ENCODE measurements around the gene NKX2-8. TPM values are rescaled to one million over a fixed set of nuclear protein-coding genes. Genes with fewer than 3 reads are reported as not detected.
A peak's percentile ranks its signal among the peaks of the same experiment; 100 is the strongest.

Gene NKX2-8
- total RNA-seq, 1 donor from 2014 or later: not detected

GRCh38 chr14:36604757-36605505 lies 22.5 kb upstream of the NKX2-8 start:
- peak; percentile 83 for DNase-seq (ENCODE audit: low spot score)
- peak; percentile 25 for TF ChIP-seq EZH2phosphoT487 (IDR thresholded peaks at IDR 0.05)
- peak; percentile 88 for TF ChIP-seq CTCF (IDR thresholded peaks at IDR 0.05)
- peak; percentile 17 for TF ChIP-seq EZH2 (IDR thresholded peaks at IDR 0.05)
- Histone ChIP-seq H3K79me2 (ENCODE audit: low read depth) (no peaks in the 10 kb centered on the region), H4K20me1 (ENCODE audit: low read depth) (peaks cover 7% of the 10 kb centered on the region), H3K27ac (no peak overlapping the region), H3F3A (ENCODE audit: low read depth) (peaks cover 18% of the 10 kb centered on the region), H3K27me3 (peaks cover 58% of the 10 kb centered on the region), H3K4me1 (peaks cover 19% of the 10 kb centered on the region), H3K4me3 (no peak overlapping the region), H3K9me3 (ENCODE audit: low read depth) (no peaks in the 10 kb centered on the region), H2AFZ (replicated peaks) (no peak overlapping the region), H3K4me2 (no peak overlapping the region), H3K9ac (no peak overlapping the region), H3K36me3 (no peaks in the 10 kb centered on the region)
- Mint-ChIP-seq H3K4me1 (peaks cover 5% of the 10 kb centered on the region), H3K9me3 (no peaks in the 10 kb centered on the region), H3K4me3 (no peak overlapping the region), H3K36me3 (no peaks in the 10 kb centered on the region), H3K27me3 (ENCODE audit: insufficient read depth, low read depth) (peaks cover 12% of the 10 kb centered on the region), H3K27ac (no peak overlapping the region)

- Histone ChIP-seq H4K20me1 (ENCODE audit: low read depth) (peaks cover 7% of the 10 kb centered on the region), H3F3A (ENCODE audit: low read depth) (peaks cover 14% of the 10 kb centered on the region), H3K4me1 (peaks cover 13% of the 10 kb centered on the region), H3K9ac (no peak overlapping the region), H3K27ac (no peak overlapping the region), H3K27me3 (peaks cover 57% of the 10 kb centered on the region), H3K4me3 (no peak overlapping the region), H3K4me2 (peak overlapping the region; percentile 38), H3K79me2 (ENCODE audit: low read depth) (no peaks in the 10 kb centered on the region), H2AFZ (replicated peaks) (no peak overlapping the region), H3K9me3 (ENCODE audit: low read depth) (no peaks in the 10 kb centered on the region), H3K36me3 (no peaks in the 10 kb centered on the region)
- DNase-seq (ENCODE audit: low spot score): peak; percentile 35
- no peak overlapping the region for H3K27ac Mint-ChIP-seq
- TF ChIP-seq EZH2phosphoT487 (IDR thresholded peaks at IDR 0.05): no peak
- H3K4me1 Mint-ChIP-seq: no peaks in the 10 kb centered on the region
- H3K27me3 Mint-ChIP-seq (ENCODE audit: insufficient read depth, low read depth): peaks cover 16% of the 10 kb centered on the region
- H3K4me3 Mint-ChIP-seq: no peak overlapping the region
- no peaks in the 10 kb centered on the region for H3K36me3 Mint-ChIP-seq
- H3K9me3 Mint-ChIP-seq: no peaks in the 10 kb centered on the region
These were observed 18.0 kb upstream of the NKX2-8 start for GRCh38 chr14:36600431-36600830.

GRCh38 chr14:36591482-36591881 lies 9.1 kb upstream of the NKX2-8 start:
- Mint-ChIP-seq H3K4me3 (no peak overlapping the region), H3K36me3 (no peaks in the 10 kb centered on the region), H3K9me3 (no peaks in the 10 kb centered on the region), H3K4me1 (no peaks in the 10 kb centered on the region), H3K27ac (no peak overlapping the region), H3K27me3 (ENCODE audit: insufficient read depth, low read depth) (peaks cover 53% of the 10 kb centered on the region)
- Histone ChIP-seq H3K4me2 (no peak overlapping the region), H3K4me3 (no peak overlapping the region), H3F3A (ENCODE audit: low read depth) (no peaks in the 10 kb centered on the region), H3K27ac (no peak overlapping the region), H3K79me2 (ENCODE audit: low read depth) (no peaks in the 10 kb centered on the region), H3K4me1 (peaks cover 14% of the 10 kb centered on the region), H3K27me3 (peaks cover 100% of the 10 kb centered on the region), H3K36me3 (no peaks in the 10 kb centered on the region), H4K20me1 (ENCODE audit: low read depth) (peaks cover 12% of the 10 kb centered on the region), H3K9me3 (ENCODE audit: low read depth) (no peaks in the 10 kb centered on the region), H2AFZ (replicated peaks) (no peak overlapping the region), H3K9ac (no peak overlapping the region)
- no peak for TF ChIP-seq CTCF (IDR thresholded peaks at IDR 0.05)
- DNase-seq (ENCODE audit: low spot score): no peak

DNA sequence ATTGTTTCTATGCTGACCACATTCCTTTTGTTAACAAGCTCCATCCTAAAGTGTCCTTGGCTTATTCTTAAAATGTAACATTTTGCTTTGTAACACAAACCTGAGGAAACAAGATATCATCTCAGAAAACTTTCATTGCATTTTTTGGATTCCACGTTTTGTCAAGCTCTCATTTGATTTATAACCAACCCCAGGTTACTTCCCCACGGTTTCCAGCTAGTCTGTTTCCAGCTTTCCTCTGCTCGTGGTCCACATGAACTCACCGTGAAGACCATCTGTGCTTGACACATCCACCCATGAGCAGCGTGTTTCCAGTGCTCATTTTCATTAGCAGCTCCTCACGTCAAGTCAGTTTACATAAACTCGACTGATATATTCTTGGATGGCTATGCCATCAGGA lies 6.4 kb upstream of the NKX2-8 start:
- Histone ChIP-seq H2AFZ (replicated peaks) (no peak overlapping the region), H3F3A (ENCODE audit: low read depth) (no peaks in the 10 kb centered on the region), H3K79me2 (ENCODE audit: low read depth) (no peaks in the 10 kb centered on the region), H3K4me2 (no peak overlapping the region), H3K9ac (no peak overlapping the region), H3K9me3 (ENCODE audit: low read depth) (no peaks in the 10 kb centered on the region), H3K27me3 (peaks cover 100% of the 10 kb centered on the region), H3K4me1 (peaks cover 14% of the 10 kb centered on the region), H3K4me3 (no peak overlapping the region), H3K36me3 (no peaks in the 10 kb centered on the region), H3K27ac (no peak overlapping the region), H4K20me1 (ENCODE audit: low read depth) (peaks cover 26% of the 10 kb centered on the region)
- Mint-ChIP-seq H3K9me3 (peaks cover 3% of the 10 kb centered on the region), H3K27ac (no peak overlapping the region), H3K27me3 (ENCODE audit: insufficient read depth, low read depth) (peaks cover 69% of the 10 kb centered on the region), H3K4me3 (no peak overlapping the region), H3K4me1 (peaks cover 3% of the 10 kb centered on the region), H3K36me3 (no peaks in the 10 kb centered on the region)
- no peak for DNase-seq (ENCODE audit: low spot score)
- TF ChIP-seq CTCF (IDR thresholded peaks at IDR 0.05) (no peak), EZH2phosphoT487 (IDR thresholded peaks at IDR 0.05) (no peak), EZH2 (IDR thresholded peaks at IDR 0.05) (no peak)

Measured in neural progenitor cell (in vitro differentiated cells).